NOMO-1 treated with dmso at 0.1 percent for 144 hours (cell line): Measurements from ENCODE around the gene HIVEP3.

ENCODE experiments used
- DNase-seq: peaks from one replicate; lab custom pipeline; 2025; ENCODE audit not compliant: unreplicated experiment; lab: John Stamatoyannopoulos, UW

Gene HIVEP3

GRCh38 chr1:41525891-41526587 is 392.7 kb downstream of the HIVEP3 start:
- no peak for DNase-seq

- DNase-seq: no peak
Measured at GRCh38 chr1:41524676-41525675, 393.7 kb downstream of the HIVEP3 start.

GRCh38 chr1:41523949-41524675 is 394.6 kb downstream of the HIVEP3 start:
- no peak for DNase-seq

GRCh38 chr1:41523071-41523470 is 395.7 kb downstream of the HIVEP3 start:
- no peak for DNase-seq

- no peak for DNase-seq
Measured at GRCh38 chr1:41521766-41522165, 397.0 kb downstream of the HIVEP3 start.

GRCh38 chr1:41520951-41521752 is 397.6 kb downstream of the HIVEP3 start:
- peak; percentile 8 for DNase-seq

- no peak for DNase-seq
Measured at GRCh38 chr1:41519667-41520066, 399.1 kb downstream of the HIVEP3 start.

GRCh38 chr1:41518471-41518870 is 400.3 kb downstream of the HIVEP3 start:
- no peak for DNase-seq

- DNase-seq: no peak
Measured at GRCh38 chr1:41517062-41517438, 401.7 kb downstream of the HIVEP3 start.

- peak; percentile 15 for DNase-seq
Measured at GRCh38 chr1:41516168-41517061, 402.3 kb downstream of the HIVEP3 start.

GRCh38 chr1:41515778-41516167 is 402.9 kb downstream of the HIVEP3 start:
- no peak for DNase-seq

- DNase-seq: no peak
Measured at GRCh38 chr1:41515131-41515678, 403.5 kb downstream of the HIVEP3 start.

GRCh38 chr1:41514381-41514780 is 404.3 kb downstream of the HIVEP3 start:
- no peak for DNase-seq

- no peak for DNase-seq
Measured at GRCh38 chr1:41513383-41513735, 405.4 kb downstream of the HIVEP3 start.

- no peak for DNase-seq
Measured at GRCh38 chr1:41512701-41513382, 405.9 kb downstream of the HIVEP3 start.

- DNase-seq: no peak
Measured at GRCh38 chr1:41511239-41511540, 407.5 kb downstream of the HIVEP3 start.

- no peak for DNase-seq
Measured at GRCh38 chr1:41510531-41511238, 408.0 kb downstream of the HIVEP3 start.

GRCh38 chr1:41509270-41509671 is 409.5 kb downstream of the HIVEP3 start:
- no peak for DNase-seq
